DOHH2 (cell line): Measurements from ENCODE around the gene NUDT14.

Experiments
- EZH2phosphoT487 ChIP-seq: fragments of 200-600 bp; sonication (generic); IDR thresholded peaks from 2 replicates; pipeline ENCODE4 v1.6.1; 2017; ENCODE audit warnings: borderline replicate concordance, mild to moderate bottlenecking, antibody characterized with exemption, low read length, moderate library complexity, mixed read lengths
- TF ChIP-seq, protein P1 (sequence below): fragments of 200-600 bp; sonication (generic); IDR thresholded peaks from one replicate; pipeline ENCODE4 v1.5.1; 2014; ENCODE audit warnings: antibody characterized with exemption, mild to moderate bottlenecking, low read depth, low read length; ENCODE audit not compliant: poor library complexity, severe bottlenecking

DNA sequence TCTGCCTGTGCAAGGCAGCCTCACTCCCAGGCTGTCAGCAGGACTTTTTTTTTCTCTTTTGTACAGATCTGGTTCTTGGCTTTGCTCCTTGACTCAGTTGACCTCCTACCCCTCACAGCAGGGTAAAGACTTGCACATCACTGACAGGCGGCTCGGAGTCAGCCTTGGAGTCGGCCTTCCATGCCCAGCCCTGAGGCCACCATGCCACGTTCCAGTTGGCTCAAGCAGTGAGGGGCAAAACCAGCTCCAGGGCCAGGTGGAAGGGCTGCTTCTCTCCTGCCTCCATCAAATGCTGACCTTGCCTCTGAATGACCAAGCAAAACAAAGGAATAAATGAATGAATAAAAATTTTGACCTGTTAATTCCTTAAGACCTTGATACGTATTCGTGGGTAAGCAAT is 40.1 kb downstream of the NUDT14 start:
- TF ChIP-seq, protein P1, sequence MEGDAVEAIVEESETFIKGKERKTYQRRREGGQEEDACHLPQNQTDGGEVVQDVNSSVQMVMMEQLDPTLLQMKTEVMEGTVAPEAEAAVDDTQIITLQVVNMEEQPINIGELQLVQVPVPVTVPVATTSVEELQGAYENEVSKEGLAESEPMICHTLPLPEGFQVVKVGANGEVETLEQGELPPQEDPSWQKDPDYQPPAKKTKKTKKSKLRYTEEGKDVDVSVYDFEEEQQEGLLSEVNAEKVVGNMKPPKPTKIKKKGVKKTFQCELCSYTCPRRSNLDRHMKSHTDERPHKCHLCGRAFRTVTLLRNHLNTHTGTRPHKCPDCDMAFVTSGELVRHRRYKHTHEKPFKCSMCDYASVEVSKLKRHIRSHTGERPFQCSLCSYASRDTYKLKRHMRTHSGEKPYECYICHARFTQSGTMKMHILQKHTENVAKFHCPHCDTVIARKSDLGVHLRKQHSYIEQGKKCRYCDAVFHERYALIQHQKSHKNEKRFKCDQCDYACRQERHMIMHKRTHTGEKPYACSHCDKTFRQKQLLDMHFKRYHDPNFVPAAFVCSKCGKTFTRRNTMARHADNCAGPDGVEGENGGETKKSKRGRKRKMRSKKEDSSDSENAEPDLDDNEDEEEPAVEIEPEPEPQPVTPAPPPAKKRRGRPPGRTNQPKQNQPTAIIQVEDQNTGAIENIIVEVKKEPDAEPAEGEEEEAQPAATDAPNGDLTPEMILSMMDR = no peak
- TF ChIP-seq EZH2phosphoT487 = no peak
